ENCODE data around the gene PSMB11. TPM values are rescaled to one million over a fixed set of nuclear protein-coding genes. Genes with fewer than 3 reads are reported as not detected.
A peak's percentile ranks its signal among the peaks of the same experiment; 100 is the strongest.

Gene PSMB11
- total and polyA plus RNA-seq, 10 of the 15 experiments (the other 5 are each of a cell fraction or from before 2014, with no cell fraction given) = not detected

DNA sequence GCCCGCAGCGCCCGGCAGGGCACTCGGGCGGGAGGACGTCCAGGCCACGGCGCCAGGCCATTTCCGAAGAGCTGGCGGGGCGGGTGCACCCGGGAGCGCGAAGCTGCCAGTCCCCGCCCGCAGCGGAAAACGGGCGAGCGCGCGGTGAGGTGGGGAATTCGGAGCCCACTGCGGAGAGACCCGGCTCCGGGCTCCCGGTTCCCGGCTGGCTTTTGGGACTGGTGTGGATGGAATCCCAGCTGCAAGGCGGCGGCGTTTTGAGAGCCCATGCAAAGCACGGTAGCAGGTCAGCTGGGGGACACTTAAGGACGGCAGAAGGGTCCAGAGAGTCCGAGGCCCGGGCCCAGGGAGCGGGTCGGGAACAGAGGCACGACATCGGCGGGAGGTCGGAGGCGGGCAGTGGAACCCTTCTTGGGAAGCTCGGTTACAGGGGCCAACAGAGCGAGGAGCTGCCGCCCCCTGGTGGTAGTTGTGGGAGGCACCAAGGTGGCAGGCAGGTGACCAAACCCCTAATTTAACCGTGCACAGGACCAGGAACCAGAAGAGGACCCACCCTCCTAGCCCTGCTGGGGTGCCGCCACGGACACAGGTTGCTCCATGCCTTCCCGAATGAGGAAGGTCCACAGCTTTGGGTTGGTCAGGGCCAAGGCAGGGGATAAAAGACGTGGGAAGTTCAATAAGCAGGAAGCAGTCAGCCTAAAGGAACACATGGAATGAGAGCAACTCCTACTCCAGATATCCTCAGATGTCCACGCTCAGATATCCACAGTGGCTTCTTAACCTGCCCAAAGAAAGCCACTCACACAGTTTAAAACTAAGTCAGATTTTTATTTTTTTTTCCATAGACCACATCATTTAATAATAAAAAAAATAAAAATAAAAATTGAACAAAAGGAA, 16.0 kb downstream of the PSMB11 start (continued):
- TF ChIP-seq WRNIP1 (IDR thresholded peaks at IDR 0.05; ENCODE audit: borderline replicate concordance, low read depth, low read length) (no peak), LARP7 (IDR thresholded peaks at IDR 0.05) (peak; percentile 15; the same call in 1 of the 2 replicates), NBN (IDR thresholded peaks at IDR 0.05) (peak; percentile 60; the same call in 1 of the 2 replicates), GATAD2B (conservative IDR thresholded peaks at IDR 0.05; ENCODE audit: low read depth) (peak; percentile 37), YY1 (IDR thresholded peaks at IDR 0.05; ENCODE audit: low read depth, low read length) (peak; percentile 68; the same call in 1 of the 2 replicates), SP1 (IDR thresholded peaks at IDR 0.05; ENCODE audit: low read depth, low read length) (no peak), ZNF274 (IDR thresholded peaks at IDR 0.05; ENCODE audit: insufficient read depth, insufficient read length) (no peak), RFX5 (IDR thresholded peaks at IDR 0.05; ENCODE audit: low read depth, low read length) (no peak), POLR2AphosphoS5 (IDR thresholded peaks at IDR 0.05; ENCODE audit: low read length) (no peak; the same call in none of the 2 replicates), NFXL1 (IDR thresholded peaks at IDR 0.05; ENCODE audit: borderline replicate concordance) (no peak), NFYA (IDR thresholded peaks at IDR 0.05; ENCODE audit: borderline replicate concordance, low read depth, low read length) (no peak), CREM (IDR thresholded peaks at IDR 0.05; ENCODE audit: low read depth) (0 out of 2 replicates have a peak, but pooled peaks have one; percentile 11), BCL11A (IDR thresholded peaks at IDR 0.05; ENCODE audit: low read depth, low read length) (0 out of 2 replicates have a peak, but pooled peaks have one; percentile 4), IKZF2 (IDR thresholded peaks at IDR 0.05) (peak; percentile 79 to 81), BCL3 (IDR thresholded peaks at IDR 0.05; ENCODE audit: borderline replicate concordance, insufficient read depth, low read depth, low read length, poor library complexity, severe bottlenecking) (peak; percentile 80), SMARCA5 (IDR thresholded peaks at IDR 0.05) (peak; percentile 23; the same call in 1 of the 2 replicates), NR2F1 (conservative IDR thresholded peaks at IDR 0.05) (0 out of 2 replicates have a peak, but pooled peaks have one; percentile 33), RELA (IDR thresholded peaks at IDR 0.05; ENCODE audit: borderline replicate concordance, partially characterized antibody) (peak; percentile 28), BHLHE40 (IDR thresholded peaks at IDR 0.05; ENCODE audit: borderline replicate concordance in 1 of 2, low read depth in 2 of 2, low read length in 1 of 2) (peak; percentile 89 to 93), SMC3 (IDR thresholded peaks at IDR 0.05; ENCODE audit: borderline replicate concordance, low read length) (peak; percentile 92), BACH1 (IDR thresholded peaks at IDR 0.05; ENCODE audit: borderline replicate concordance) (peak; percentile 20; the same call in 1 of the 2 replicates), RUNX3 (IDR thresholded peaks at IDR 0.05; ENCODE audit: low read length) (peak; percentile 50; the same call in 1 of the 2 replicates)
- TF ChIP-seq, protein P1, sequence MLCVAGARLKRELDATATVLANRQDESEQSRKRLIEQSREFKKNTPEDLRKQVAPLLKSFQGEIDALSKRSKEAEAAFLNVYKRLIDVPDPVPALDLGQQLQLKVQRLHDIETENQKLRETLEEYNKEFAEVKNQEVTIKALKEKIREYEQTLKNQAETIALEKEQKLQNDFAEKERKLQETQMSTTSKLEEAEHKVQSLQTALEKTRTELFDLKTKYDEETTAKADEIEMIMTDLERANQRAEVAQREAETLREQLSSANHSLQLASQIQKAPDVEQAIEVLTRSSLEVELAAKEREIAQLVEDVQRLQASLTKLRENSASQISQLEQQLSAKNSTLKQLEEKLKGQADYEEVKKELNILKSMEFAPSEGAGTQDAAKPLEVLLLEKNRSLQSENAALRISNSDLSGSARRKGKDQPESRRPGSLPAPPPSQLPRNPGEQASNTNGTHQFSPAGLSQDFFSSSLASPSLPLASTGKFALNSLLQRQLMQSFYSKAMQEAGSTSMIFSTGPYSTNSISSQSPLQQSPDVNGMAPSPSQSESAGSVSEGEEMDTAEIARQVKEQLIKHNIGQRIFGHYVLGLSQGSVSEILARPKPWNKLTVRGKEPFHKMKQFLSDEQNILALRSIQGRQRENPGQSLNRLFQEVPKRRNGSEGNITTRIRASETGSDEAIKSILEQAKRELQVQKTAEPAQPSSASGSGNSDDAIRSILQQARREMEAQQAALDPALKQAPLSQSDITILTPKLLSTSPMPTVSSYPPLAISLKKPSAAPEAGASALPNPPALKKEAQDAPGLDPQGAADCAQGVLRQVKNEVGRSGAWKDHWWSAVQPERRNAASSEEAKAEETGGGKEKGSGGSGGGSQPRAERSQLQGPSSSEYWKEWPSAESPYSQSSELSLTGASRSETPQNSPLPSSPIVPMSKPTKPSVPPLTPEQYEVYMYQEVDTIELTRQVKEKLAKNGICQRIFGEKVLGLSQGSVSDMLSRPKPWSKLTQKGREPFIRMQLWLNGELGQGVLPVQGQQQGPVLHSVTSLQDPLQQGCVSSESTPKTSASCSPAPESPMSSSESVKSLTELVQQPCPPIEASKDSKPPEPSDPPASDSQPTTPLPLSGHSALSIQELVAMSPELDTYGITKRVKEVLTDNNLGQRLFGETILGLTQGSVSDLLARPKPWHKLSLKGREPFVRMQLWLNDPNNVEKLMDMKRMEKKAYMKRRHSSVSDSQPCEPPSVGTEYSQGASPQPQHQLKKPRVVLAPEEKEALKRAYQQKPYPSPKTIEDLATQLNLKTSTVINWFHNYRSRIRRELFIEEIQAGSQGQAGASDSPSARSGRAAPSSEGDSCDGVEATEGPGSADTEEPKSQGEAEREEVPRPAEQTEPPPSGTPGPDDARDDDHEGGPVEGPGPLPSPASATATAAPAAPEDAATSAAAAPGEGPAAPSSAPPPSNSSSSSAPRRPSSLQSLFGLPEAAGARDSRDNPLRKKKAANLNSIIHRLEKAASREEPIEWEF (IDR thresholded peaks at IDR 0.05; ENCODE audit: insufficient replicate concordance, low read depth, low read length) = no peak
